Loucy (cell line): Measurements from ENCODE around the gene PMVK.

Experiments
- EZH2phosphoT487 ChIP-seq: fragments of 200-600 bp; IDR thresholded peaks from 2 replicates; pipeline ENCODE4 v1.6.1; 2018; ENCODE audit warnings: antibody characterized with exemption, mild to moderate bottlenecking, moderate library complexity, borderline replicate concordance
- TF ChIP-seq, protein P1 (sequence below): fragments of 200-600 bp; sonication (generic); conservative IDR thresholded peaks from 2 replicates; pipeline ENCODE4 v1.5.1; 2014; ENCODE audit warnings: mild to moderate bottlenecking, antibody characterized with exemption, low read length

DNA sequence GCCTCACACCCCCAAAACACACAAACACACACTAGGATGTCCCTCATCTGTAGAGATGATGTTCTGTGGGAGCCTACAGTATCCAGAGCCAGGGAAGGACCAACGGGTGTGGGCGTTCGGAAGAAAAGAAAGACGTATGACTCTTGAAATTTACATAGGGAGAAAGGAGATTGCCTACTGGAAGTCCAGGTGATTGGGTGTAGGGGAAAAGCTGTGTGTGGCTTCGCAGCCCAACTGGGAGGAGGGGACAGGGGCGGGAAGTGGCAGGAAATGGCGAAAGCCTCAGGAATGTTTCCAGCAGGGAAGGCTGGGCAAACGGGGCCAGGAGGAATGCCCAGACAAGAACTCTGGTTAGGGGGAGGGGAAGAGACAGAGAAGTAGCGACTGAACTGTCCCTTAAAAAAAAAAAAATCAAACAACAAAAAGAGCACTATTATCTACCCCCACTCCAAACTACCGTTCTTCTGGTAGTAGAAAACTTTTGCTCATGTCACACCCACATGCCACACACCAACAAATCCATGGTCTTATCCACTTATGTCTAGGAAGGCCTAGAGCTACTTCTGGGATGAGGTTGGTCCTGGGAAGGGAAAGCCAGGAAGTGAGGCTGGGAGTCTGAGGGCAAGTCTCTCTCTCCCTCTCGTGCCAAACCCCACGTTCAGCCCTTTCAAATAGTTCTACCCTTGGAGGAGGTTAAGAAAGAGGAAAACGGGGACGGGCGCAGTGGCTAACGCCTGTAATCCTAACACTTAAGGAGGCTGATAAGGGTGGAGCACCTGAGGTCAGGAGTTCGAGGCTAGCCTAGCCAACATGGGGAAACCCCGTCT lies 36.2 kb upstream of the PMVK start:
- TF ChIP-seq EZH2phosphoT487 = no peak
- TF ChIP-seq, protein P1, sequence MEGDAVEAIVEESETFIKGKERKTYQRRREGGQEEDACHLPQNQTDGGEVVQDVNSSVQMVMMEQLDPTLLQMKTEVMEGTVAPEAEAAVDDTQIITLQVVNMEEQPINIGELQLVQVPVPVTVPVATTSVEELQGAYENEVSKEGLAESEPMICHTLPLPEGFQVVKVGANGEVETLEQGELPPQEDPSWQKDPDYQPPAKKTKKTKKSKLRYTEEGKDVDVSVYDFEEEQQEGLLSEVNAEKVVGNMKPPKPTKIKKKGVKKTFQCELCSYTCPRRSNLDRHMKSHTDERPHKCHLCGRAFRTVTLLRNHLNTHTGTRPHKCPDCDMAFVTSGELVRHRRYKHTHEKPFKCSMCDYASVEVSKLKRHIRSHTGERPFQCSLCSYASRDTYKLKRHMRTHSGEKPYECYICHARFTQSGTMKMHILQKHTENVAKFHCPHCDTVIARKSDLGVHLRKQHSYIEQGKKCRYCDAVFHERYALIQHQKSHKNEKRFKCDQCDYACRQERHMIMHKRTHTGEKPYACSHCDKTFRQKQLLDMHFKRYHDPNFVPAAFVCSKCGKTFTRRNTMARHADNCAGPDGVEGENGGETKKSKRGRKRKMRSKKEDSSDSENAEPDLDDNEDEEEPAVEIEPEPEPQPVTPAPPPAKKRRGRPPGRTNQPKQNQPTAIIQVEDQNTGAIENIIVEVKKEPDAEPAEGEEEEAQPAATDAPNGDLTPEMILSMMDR = no peak
